HG03045 (cell line): ENCODE measurements around the gene VDAC1.

ENCODE experiments used
- ATAC-seq: cut with Tn5 transposase; IDR thresholded peaks from one replicate; pipeline ENCODE4 v1.9.1; 2021; ENCODE audit warnings: mild to moderate bottlenecking, moderate library complexity; ENCODE audit not compliant: unreplicated experiment

VDAC1 gene

DNA sequence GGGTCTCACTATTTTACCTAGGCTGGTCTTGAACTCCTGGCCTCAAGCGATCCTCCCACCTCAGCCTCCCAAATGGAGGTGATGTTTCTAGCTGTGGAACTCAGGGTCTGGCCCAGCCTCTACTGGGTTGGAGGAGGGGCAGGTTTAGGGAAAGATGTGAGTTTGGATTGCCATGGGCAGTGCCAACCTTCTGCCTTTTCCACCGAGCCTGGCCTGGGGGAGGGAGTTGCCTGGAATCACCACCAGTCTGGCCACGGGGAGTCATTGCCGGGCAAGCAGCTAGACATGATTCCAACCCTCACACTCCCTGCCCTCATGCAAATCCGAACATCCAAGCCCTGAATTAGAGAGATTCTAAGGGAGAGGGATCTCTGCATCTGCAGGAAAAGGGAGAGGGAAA, 21.0 kb upstream of the VDAC1 start:
- ATAC-seq, result no peak

GRCh38 chr5:134024811-134025210, 20.0 kb upstream of the VDAC1 start:
- ATAC-seq, result no peak

DNA sequence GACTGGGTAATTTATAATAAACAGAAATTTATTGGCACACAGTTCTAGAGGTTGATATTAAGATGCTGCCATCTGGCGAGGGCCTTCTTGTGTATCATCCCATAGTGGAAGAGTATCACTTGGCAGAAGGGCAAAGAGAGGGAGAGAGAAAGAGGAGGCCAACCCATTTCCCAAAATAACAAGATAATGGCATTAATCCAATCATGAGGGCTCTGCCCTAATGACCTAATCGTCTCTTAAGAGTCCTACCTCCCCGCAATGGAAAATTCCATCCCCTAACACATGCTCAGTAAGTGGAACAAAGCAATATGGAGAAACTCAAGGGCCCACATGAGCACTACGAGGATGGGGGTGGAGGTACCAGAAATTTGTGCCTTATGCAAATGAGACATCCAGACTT, 17.6 kb upstream of the VDAC1 start:
- ATAC-seq, result no peak

GRCh38 chr5:134020188-134020587, 15.4 kb upstream of the VDAC1 start:
- ATAC-seq, result no peak

- no peak for ATAC-seq
These were observed 14.9 kb upstream of the VDAC1 start for GRCh38 chr5:134019636-134020035.

DNA sequence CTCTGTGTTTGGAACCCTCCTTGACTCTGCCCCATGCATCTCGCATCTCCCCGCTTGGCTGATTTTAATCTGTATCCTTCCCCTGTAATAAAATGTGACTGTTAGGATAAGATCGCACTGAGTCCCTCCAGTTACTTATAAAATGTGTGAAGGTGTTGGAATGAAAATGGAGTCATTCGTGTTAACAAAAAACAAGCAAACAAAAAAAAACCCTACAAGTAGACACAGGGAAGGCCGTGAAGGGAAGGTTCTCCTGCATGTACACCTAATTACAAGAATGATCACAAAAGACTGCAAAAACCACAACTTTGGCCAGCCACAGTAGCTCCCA, 14.2 kb upstream of the VDAC1 start:
- no peak for ATAC-seq

DNA sequence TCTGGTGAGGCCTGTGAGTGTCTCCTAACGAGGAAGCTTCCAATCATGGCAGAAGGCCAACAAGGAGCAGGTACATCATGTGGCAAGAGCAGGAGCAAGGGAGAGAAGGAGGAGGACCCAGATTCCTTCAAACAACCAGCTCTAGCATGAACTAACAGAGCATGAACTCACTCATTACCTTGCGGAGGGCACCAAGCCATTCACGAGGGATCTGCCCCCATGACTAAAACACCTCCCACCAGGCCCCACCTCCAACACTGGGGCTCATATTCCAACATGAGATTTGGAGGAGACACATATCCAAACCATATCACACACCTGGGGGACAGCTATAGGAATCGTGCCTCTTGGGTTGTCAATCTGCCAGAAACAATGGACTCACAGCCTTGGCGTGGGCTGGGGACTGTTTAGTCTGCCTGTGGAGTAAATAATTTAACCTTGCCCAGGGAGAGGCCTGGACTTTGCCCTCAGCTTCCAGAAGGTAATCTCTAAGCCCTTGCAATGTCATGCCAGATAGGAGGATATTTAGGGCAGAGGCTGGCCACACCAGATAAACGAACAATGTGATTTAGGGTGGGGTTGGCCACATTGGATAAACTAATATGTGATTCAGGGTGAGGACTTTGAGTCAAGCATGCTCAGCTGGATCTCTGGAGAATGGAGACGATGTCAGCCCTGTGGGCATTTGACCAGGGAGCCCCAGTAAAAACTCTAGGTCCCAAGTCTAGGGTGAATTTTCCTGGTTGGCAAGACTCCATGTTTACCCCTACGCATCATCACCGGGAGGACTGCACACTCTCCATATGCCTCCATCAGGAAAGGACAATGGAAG, 13.6 kb upstream of the VDAC1 start:
- no peak for ATAC-seq

DNA sequence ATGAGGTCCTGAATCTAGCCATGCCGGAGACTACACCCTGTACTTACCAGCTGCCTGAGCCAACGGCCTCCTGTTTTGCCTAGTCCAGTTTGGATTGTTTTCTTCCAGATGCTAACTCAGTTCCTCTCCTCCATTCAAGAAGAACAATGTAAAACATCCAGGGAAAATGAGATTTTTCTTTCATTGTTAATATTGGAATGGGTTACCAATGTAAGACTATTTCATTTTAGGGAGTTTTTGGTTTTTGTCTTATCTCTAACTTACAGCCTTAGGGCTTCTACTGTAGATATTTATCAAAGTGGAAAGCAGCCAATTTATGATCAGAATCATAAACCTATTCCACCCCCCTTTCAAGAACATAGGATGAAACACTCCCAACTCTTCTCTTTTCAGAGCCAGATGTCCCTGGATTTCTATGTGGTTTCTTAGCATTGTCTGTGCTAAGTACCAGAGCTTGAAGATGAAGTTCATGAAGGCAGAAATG, 3.5 kb upstream of the VDAC1 start:
- ATAC-seq, result no peak

DNA sequence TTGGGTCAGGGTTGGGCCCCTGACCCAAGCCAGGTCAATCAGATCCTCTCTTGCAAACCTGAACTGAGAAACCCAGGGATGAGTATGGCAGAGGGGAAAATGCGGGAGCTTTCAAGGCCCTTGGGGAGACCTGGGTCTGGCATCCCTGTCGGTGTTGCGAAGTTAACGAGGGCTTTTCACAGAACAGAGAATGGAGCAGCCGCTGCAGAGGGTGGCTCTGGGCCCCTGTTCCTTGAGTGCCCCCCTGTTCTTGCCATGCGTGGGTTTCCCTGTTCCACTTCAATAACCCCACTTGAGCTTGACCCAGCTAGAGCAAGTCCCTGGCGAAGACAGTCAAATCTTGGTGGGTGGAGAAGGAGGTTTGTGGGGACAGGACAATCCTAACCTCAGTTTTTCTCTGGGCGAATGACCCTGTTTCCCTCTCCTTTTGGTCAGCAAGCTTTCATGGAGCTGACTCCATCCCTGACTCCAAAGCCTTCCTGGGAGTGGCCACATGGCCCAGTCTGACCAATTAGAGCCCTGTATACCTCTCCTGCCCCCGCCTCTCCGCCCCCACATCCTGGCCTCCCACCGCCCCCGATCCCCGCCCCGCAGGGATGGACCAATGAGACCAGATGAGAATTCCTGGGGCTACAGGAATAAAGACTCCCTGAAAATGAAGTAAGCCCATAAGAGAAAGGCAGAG, 2.9 kb upstream of the VDAC1 start:
- no peak for ATAC-seq

- no peak for ATAC-seq
These were observed 1.3 kb upstream of the VDAC1 start for GRCh38 chr5:134006115-134006514.

- ATAC-seq, result no peak
These were observed 764 bp upstream of the VDAC1 start for GRCh38 chr5:134005417-134006061.

- peak; percentile 36 for ATAC-seq
These were observed 754 bp downstream of the VDAC1 start for GRCh38 chr5:134003817-134004625.

GRCh38 chr5:134003064-134003816, 1.5 kb downstream of the VDAC1 start:
- ATAC-seq, result no peak

DNA sequence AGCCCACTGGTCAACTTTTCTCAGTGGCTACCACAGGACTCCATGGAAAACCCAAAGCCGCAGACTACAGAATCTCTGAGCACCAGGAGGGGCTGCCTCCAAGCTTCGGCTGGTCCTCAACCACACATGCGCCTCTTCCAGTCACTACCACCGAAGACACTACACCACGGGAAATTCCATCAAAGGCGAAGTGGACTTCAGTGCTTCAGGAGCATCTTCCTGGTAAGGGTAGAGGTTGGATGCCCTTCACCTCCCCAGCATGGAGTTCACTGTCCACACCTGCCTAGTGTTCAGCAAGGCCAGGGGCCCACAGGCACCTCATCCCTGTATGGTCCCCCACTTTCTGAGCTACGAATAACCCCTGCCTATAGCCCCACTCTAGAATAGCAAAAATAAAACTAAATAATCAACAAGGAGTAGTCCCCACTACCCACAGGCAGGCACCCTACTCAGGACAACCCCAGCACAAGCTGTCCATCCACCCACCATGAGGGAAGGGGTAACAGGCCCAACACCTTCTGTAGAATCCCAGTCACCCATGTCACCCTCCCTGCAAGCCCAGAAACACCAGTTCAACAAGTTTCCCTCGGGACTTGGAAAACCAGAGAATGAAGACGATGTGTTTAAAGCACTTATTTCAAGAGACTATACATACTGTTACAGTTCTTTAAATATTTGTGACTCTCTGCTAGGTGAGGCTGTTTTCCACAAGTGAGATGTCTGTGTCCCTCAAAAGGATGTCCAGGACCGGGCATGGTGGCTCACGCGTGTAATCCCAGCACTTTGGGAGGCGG, 2.6 kb downstream of the VDAC1 start:
- ATAC-seq, result no peak

DNA sequence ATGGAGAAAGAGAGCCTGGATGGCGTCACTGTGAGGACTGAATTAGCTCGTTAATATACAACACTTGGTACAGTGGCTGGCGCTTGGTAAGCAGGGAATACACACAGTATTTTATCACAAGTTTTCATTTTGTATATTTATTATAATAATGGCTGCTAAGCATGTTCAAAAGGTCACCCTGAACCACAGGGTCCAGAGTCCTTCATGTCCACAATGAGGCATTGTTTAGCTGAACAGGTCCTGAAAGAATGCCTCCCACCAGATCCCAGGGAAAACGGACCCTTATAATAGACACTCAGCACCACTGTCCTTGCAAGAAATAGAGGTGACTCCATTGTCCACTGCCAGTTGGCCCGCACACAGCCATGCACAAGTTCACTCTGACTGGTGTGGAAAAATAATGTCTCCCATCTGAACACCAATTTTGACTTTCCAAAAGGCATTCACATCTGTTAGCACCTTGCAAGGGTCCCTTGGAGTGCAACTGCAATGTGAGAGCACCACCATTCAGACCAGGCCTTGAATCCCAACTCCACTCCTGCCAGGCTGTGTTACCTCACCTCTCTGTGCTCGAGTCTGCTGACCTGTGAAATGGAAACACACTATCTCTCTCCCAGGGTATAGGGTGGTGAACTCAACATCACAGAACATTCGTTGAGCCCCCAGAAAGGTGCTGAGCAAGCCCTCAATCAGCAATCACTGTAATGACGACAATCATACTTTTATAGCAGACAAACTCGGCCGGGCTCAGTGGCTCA, 3.9 kb downstream of the VDAC1 start:
- ATAC-seq, result no peak

DNA sequence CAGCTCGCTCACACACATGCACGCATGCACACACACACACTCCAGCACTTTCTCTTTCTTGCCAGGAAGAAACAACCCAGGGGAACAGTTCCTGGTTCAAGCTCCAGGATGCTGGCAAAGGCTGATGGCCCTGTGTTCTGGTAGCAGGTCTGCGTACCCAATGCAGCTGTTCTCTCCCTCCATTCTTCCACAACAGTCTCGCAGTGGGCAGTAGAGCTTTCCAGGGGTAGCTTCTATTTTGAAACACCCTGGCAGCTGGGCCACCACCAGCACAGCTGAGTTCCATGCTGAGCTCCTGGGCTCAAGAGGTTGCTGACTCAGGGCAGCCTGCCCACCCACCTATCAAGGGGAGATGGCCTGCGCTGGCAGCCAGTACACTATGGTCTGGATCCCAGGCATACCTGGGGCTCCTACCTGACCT, 4.7 kb downstream of the VDAC1 start:
- ATAC-seq, result no peak

DNA sequence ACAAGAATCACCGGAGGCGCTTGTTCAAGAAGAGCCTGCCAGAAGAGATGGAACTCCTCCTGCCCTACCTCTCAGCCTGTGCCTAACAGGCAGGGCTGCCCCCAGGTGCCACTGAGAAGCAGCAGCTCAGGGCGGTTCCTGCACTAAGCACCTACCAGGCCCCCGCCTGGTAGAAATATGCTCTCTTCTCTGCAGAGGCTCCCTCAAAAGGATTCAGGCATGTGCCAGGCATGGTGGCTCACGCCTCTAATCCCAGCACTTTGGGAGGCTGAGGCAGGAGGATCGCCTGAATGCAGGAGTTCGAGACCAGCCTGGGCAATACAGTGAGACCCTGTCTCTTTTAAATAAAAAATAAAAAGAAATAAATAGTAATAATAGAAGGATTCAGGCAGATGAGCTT, 6.0 kb downstream of the VDAC1 start:
- no peak for ATAC-seq

GRCh38 chr5:133998042-133998441, 6.7 kb downstream of the VDAC1 start:
- no peak for ATAC-seq
